OCI-LY7 (cell line): ENCODE results near the gene NLRC3. TPM values are rescaled to one million over a fixed set of nuclear protein-coding genes. Genes with fewer than 3 reads are reported as not detected.

Experiments used
- BruUV-seq: library from RNA; stranded (reverse); fragments of 400-500 nt; replicated peaks from 2 replicates; lab custom pipeline; 2021; lab: Mats Ljungman, UMichigan
- CTCF ChIA-PET: fragments of 300-600 bp; sonication (Branson Sonifier 250); formaldehyde crosslinking; loops from one replicate; lab custom pipeline; 2022; ENCODE audit warnings: antibody characterized with exemption; ENCODE audit not compliant: unreplicated experiment; lab: Charles Lee
- POLR2A ChIA-PET: fragments of 300-600 bp; sonication (Branson Sonifier 250); formaldehyde crosslinking; loops from one replicate; lab custom pipeline; 2022; ENCODE audit warnings: antibody characterized with exemption; lab: Charles Lee
- DNase-seq: peaks from one replicate; pipeline ENCODE4 v3.0.0-alpha.2; 2015; ENCODE audit warnings: low spot score
- H2AFZ ChIP-seq: fragments of 200-600 bp; sonication (generic), shearing (Covaris generic); 2 replicates; pipeline ENCODE4 v1.6.1; 2014; ENCODE audit warnings: mild to moderate bottlenecking, antibody characterized with exemption, low read length, moderate library complexity
- H3K27ac ChIP-seq: fragments of 200-600 bp; sonication (generic); 2 replicates; pipeline ENCODE4 v1.5.1; 2014; ENCODE audit warnings: mixed run types, low read depth, mild to moderate bottlenecking, moderate library complexity, low read length, inconsistent platforms; ENCODE audit not compliant: poor library complexity, severe bottlenecking
- H3K36me3 ChIP-seq: fragments of 200-600 bp; sonication (generic); 2 replicates; pipeline ENCODE4 v1.6.1; 2014; ENCODE audit warnings: mild to moderate bottlenecking, antibody characterized with exemption, low read length, moderate library complexity, mixed read lengths; ENCODE audit not compliant: insufficient read depth
- H3K4me1 ChIP-seq: fragments of 200-600 bp; sonication (generic); 2 replicates; pipeline ENCODE4 v1.5.1; 2014; ENCODE audit warnings: mild to moderate bottlenecking, low read length; ENCODE audit not compliant: insufficient read depth, poor library complexity, severe bottlenecking
- H3K4me2 ChIP-seq: fragments of 200-600 bp; sonication (generic); 2 replicates; pipeline ENCODE4 v1.6.1; 2014; ENCODE audit warnings: mild to moderate bottlenecking, low read length
- H3K4me3 ChIP-seq: fragments of 200-600 bp; sonication (generic); 2 replicates; pipeline ENCODE4 v1.5.1; 2014; ENCODE audit warnings: mild to moderate bottlenecking, low read depth, low read length; ENCODE audit not compliant: poor library complexity, severe bottlenecking
- H3K79me2 ChIP-seq: fragments of 200-600 bp; sonication (generic); 2 replicates; pipeline ENCODE4 v1.6.1; 2016; ENCODE audit warnings: low read depth, mild to moderate bottlenecking, low read length, moderate library complexity, mixed read lengths; ENCODE audit not compliant: insufficient read depth
- H3K9me2 ChIP-seq: fragments of 200-600 bp; sonication (generic); 2 replicates; pipeline ENCODE4 v1.6.1; 2016; ENCODE audit warnings: mild to moderate bottlenecking, low read length, mixed read lengths; ENCODE audit not compliant: insufficient read depth
- H3K9me3 ChIP-seq: fragments of 200-600 bp; sonication (generic); 2 replicates; pipeline ENCODE4 v1.6.1; 2014; ENCODE audit warnings: mild to moderate bottlenecking, mixed run types, low read length, mixed read lengths
- H4K20me1 ChIP-seq: fragments of 200-600 bp; sonication (generic); 2 replicates; pipeline ENCODE4 v1.6.1; 2014; ENCODE audit warnings: mild to moderate bottlenecking, antibody characterized with exemption, low read length, moderate library complexity, mixed read lengths; ENCODE audit not compliant: insufficient read depth
- EZH2phosphoT487 ChIP-seq: fragments of 200-600 bp; sonication (generic); IDR thresholded peaks from 2 replicates; pipeline ENCODE4 v1.6.1; 2018; ENCODE audit warnings: low read depth, borderline replicate concordance, mild to moderate bottlenecking, mixed run types, antibody characterized with exemption, low read length, moderate library complexity, mixed read lengths
- intact Hi-C: fragments of 100-400 bp; cut with micrococcal nuclease; formaldehyde crosslinking; loops from one replicate; pipeline ENCODE4 v1.10.0; 2022; ENCODE audit not compliant: unreplicated experiment
- total RNA-seq, 2 experiments: library from RNA; depleted of rRNA in 1 of 2; stranded (reverse); fragments of >200 nt in 1 of 2; shearing (Covaris generic) in 1 of 2; gene quantifications; 2 replicates each; pipeline ENCODE4 v1.2.3, GENCODE V29; 2014 to 2022
- TF ChIP-seq, protein P1 (sequence below): fragments of 200-600 bp; sonication (generic); conservative IDR thresholded peaks from 2 replicates; pipeline ENCODE4 v1.5.1; 2014; ENCODE audit warnings: mild to moderate bottlenecking, antibody characterized with exemption, low read length, moderate library complexity, mixed read lengths

Gene NLRC3
- total RNA-seq, 2 experiments from 2014 or later, result 50.6 to 74.0 TPM

DNA sequence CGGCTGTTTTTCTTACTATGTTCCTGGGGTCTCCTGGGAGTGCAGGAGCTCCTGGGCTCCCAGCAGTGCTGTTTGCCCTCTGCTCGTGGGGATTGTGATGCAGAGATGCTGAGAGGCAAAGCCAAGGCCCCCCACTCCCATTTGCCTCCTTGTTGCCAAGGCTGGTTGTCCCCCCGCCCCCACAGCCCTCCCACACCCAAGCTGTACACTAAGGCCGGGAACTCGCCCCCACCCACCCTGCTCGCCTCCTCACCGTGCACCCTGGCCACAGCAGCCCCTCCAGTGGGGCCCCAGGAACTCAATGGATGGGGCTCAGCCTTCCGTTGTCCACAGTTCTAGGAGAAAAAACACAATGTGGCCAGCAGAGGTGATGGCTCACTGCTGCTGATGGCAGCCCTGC is 10.2 kb downstream of the NLRC3 start:
- Histone ChIP-seq H3K4me1 (no peaks in the 10 kb centered on the region), H3K27ac (no peak overlapping the region), H3K9me2 (no peaks in the 10 kb centered on the region), H2AFZ (no peak overlapping the region), H3K36me3 (peaks cover 91% of the 10 kb centered on the region), H3K4me2 (no peak overlapping the region), H4K20me1 (no peaks in the 10 kb centered on the region), H3K79me2 (peaks cover 39% of the 10 kb centered on the region), H3K4me3 (no peak overlapping the region), H3K9me3 (peaks cover 15% of the 10 kb centered on the region)
- TF ChIP-seq, protein P1, sequence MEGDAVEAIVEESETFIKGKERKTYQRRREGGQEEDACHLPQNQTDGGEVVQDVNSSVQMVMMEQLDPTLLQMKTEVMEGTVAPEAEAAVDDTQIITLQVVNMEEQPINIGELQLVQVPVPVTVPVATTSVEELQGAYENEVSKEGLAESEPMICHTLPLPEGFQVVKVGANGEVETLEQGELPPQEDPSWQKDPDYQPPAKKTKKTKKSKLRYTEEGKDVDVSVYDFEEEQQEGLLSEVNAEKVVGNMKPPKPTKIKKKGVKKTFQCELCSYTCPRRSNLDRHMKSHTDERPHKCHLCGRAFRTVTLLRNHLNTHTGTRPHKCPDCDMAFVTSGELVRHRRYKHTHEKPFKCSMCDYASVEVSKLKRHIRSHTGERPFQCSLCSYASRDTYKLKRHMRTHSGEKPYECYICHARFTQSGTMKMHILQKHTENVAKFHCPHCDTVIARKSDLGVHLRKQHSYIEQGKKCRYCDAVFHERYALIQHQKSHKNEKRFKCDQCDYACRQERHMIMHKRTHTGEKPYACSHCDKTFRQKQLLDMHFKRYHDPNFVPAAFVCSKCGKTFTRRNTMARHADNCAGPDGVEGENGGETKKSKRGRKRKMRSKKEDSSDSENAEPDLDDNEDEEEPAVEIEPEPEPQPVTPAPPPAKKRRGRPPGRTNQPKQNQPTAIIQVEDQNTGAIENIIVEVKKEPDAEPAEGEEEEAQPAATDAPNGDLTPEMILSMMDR, result no peak
- no peak for TF ChIP-seq EZH2phosphoT487
- intact Hi-C loops, result no loop called here
- POLR2A ChIA-PET, result interaction anchor here (1.0 kb wide), 1 partner anchor 59 kb away, joined by 4 read pairs; no protein-coding TSS in a partner anchor
- CTCF ChIA-PET, result no interaction called here
- DNase-seq, result no peak
- BruUV-seq, result no TSS peak

DNA sequence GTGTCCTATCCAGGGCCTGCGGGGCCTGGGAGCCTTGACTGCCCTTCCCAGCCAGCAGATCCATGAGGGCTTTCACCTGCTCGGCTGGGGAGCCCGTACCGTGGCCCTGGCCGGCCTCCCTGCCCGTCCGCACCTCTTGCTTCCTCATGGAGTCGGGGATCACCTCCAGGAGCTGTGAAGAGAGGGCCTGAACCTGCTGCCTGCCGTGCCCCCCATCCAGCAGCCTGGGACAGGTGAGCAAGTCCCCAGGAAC is 12.4 kb downstream of the NLRC3 start:
- Histone ChIP-seq H2AFZ (no peak overlapping the region), H3K79me2 (peaks cover 18% of the 10 kb centered on the region), H3K36me3 (peaks cover 92% of the 10 kb centered on the region), H4K20me1 (no peaks in the 10 kb centered on the region), H3K4me2 (no peak overlapping the region), H3K27ac (no peak overlapping the region), H3K9me3 (peaks cover 3% of the 10 kb centered on the region; the same call in 1 of the 2 replicates), H3K9me2 (no peaks in the 10 kb centered on the region), H3K4me3 (no peak overlapping the region), H3K4me1 (no peaks in the 10 kb centered on the region)
- intact Hi-C loops, result no loop called here
- no peak for TF ChIP-seq EZH2phosphoT487
- TF ChIP-seq, protein P1, result no peak
- no peak for DNase-seq
- POLR2A ChIA-PET, result no interaction called here
- no TSS peak for BruUV-seq
- CTCF ChIA-PET, result no interaction called here

DNA sequence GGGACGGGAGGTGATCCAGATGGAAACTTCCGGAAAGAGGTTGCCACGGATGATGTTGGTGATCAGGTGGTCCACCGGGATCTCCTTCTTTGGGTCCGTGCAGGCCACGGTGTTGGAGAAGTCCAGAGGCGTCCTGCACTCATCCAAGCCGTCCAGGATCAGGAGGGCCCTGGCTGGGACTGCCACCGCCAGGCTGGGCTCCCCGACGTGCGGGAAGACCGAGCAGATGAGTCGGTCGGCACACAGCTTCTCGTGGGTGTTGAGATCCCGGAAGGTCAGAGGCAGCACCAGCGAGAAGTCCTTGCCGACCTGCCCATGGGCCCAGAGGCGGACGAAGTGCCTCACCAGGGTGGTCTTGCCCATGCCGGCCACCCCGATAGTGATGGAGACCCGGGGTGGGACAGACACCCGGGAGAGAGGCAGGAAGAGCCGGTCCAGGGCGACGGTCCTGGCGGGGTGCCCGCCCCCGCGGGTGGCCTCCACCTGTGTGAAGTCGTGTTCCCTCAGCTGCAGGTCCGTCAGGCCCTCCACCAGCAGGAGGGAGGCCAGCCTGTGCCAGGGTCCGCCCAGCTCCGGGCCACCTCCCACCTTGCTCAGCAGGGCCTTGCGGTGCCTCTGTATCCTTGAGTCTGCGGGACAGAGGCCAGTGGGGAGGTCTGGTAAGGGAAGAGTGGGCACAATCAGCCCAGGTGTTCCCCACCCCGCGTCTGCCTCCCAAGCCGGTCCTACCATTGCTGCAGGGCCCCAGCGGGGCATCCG is 12.9 kb downstream of the NLRC3 start:
- no TSS peak for BruUV-seq
- no peak overlapping the region for H3K4me2 ChIP-seq
- CTCF ChIA-PET, result no interaction called here
- intact Hi-C loops, result no loop called here
- no peaks in the 10 kb centered on the region for H3K9me3 ChIP-seq
- no peak overlapping the region for H2AFZ ChIP-seq
- H3K27ac ChIP-seq, result no peak overlapping the region
- H3K79me2 ChIP-seq, result peaks cover 13% of the 10 kb centered on the region; the same call in 1 of the 2 replicates
- H3K9me2 ChIP-seq, result no peaks in the 10 kb centered on the region
- no peaks in the 10 kb centered on the region for H4K20me1 ChIP-seq
- no peak overlapping the region for H3K4me3 ChIP-seq
- no peak for TF ChIP-seq EZH2phosphoT487
- TF ChIP-seq, protein P1, result no peak
- POLR2A ChIA-PET, result no interaction called here
- peaks cover 92% of the 10 kb centered on the region for H3K36me3 ChIP-seq
- H3K4me1 ChIP-seq, result no peaks in the 10 kb centered on the region
- DNase-seq, result no peak
